RPMI7951 (cell line): ENCODE data around the gene TPPP. TPM values are rescaled to one million over a fixed set of nuclear protein-coding genes. Genes with fewer than 3 reads are reported as not detected.
"Not testable (repeated sequence)": the region's sequence is repeated elsewhere in the genome, so short reads cannot be mapped to it uniquely, and the experiment has no call there.

Experiments used
- DNase-seq: peaks from one replicate; pipeline ENCODE4 v3.0.0-alpha.2; 2012; ENCODE audit warnings: low read depth
- total RNA-seq: library from RNA; depleted of rRNA; stranded (reverse); fragments of >200 nt; shearing (Covaris generic); gene quantifications from 2 replicates; pipeline ENCODE4 v1.2.3, GENCODE V29; 2014

Gene TPPP
- total RNA-seq, 1 experiment from 2014 or later, result 0.72 TPM

- no peak for DNase-seq
These were observed 47.7 kb downstream of the TPPP start for GRCh38 chr5:645421-645820.

- no peak for DNase-seq
These were observed 48.2 kb downstream of the TPPP start for GRCh38 chr5:644971-645370.

GRCh38 chr5:644509-644908 lies 48.6 kb downstream of the TPPP start:
- DNase-seq, result no peak

- no peak for DNase-seq
These were observed 49.3 kb downstream of the TPPP start for GRCh38 chr5:643811-644271.

- DNase-seq, result no peak
These were observed 49.8 kb downstream of the TPPP start for GRCh38 chr5:643351-643801.

- DNase-seq, result no peak
These were observed 50.7 kb downstream of the TPPP start for GRCh38 chr5:642481-642880.

GRCh38 chr5:641331-641765 lies 51.8 kb downstream of the TPPP start:
- DNase-seq, result no peak

- DNase-seq, result no peak
These were observed 52.5 kb downstream of the TPPP start for GRCh38 chr5:640461-641330.

- DNase-seq, result no peak
These were observed 53.5 kb downstream of the TPPP start for GRCh38 chr5:639584-640213.

- DNase-seq, result no peak
These were observed 54.0 kb downstream of the TPPP start for GRCh38 chr5:639253-639530.

GRCh38 chr5:638501-639252 lies 54.5 kb downstream of the TPPP start:
- DNase-seq, result no peak

- DNase-seq, result no peak
These were observed 55.3 kb downstream of the TPPP start for GRCh38 chr5:637581-638450.

GRCh38 chr5:636951-637350 lies 56.2 kb downstream of the TPPP start:
- no peak for DNase-seq

GRCh38 chr5:635306-636055 lies 57.7 kb downstream of the TPPP start:
- no peak for DNase-seq

- DNase-seq, result no peak
These were observed 59.0 kb downstream of the TPPP start for GRCh38 chr5:634191-634590.

- DNase-seq, result no peak
These were observed 59.6 kb downstream of the TPPP start for GRCh38 chr5:633501-633955.

- not testable (repeated sequence) for DNase-seq
These were observed 64.6 kb downstream of the TPPP start for GRCh38 chr5:628351-629205.

- DNase-seq, result no peak
These were observed 65.3 kb downstream of the TPPP start for GRCh38 chr5:627840-628239.

- DNase-seq, result no peak
These were observed 66.3 kb downstream of the TPPP start for GRCh38 chr5:626850-627249.

- no peak for DNase-seq
These were observed 67.6 kb downstream of the TPPP start for GRCh38 chr5:625516-625915.
